Measurements from ENCODE around the gene CGREF1. TPM values are rescaled to one million over a fixed set of nuclear protein-coding genes. Genes with fewer than 3 reads are reported as not detected.

CGREF1 gene
- total RNA-seq, 2 donors from 2014 or later = 1.3 to 3.1 TPM

GRCh38 chr2:27069961-27070618 is 48.8 kb downstream of the CGREF1 start:
- H3K4me1 ChIP-seq = peaks cover 25% of the 10 kb centered on the region
- H3K27ac ChIP-seq = peak overlapping the region; percentile 95
- peaks cover 4% of the 10 kb centered on the region for H3K36me3 ChIP-seq

GRCh38 chr2:27069436-27069835 is 49.5 kb downstream of the CGREF1 start:
- Histone ChIP-seq H3K27ac (no peak overlapping the region), H3K4me3 (no peak overlapping the region), H3K27me3 (no peaks in the 10 kb centered on the region), H3K9ac (ENCODE audit: low read depth in 2 of 2, low read length in 2 of 2) (no peak overlapping the region), H3K9me3 (no peaks in the 10 kb centered on the region), H3K36me3 (peaks cover 4% of the 10 kb centered on the region), H3K4me1 (peaks cover 19% of the 10 kb centered on the region)
- TF ChIP-seq, protein P1, sequence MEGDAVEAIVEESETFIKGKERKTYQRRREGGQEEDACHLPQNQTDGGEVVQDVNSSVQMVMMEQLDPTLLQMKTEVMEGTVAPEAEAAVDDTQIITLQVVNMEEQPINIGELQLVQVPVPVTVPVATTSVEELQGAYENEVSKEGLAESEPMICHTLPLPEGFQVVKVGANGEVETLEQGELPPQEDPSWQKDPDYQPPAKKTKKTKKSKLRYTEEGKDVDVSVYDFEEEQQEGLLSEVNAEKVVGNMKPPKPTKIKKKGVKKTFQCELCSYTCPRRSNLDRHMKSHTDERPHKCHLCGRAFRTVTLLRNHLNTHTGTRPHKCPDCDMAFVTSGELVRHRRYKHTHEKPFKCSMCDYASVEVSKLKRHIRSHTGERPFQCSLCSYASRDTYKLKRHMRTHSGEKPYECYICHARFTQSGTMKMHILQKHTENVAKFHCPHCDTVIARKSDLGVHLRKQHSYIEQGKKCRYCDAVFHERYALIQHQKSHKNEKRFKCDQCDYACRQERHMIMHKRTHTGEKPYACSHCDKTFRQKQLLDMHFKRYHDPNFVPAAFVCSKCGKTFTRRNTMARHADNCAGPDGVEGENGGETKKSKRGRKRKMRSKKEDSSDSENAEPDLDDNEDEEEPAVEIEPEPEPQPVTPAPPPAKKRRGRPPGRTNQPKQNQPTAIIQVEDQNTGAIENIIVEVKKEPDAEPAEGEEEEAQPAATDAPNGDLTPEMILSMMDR (IDR thresholded peaks at IDR 0.05) = no peak
- intact Hi-C loops (cut with DNase I) = no loop called here
- DNase-seq = no peak

More at GRCh38 chr2:27069961-27070618, 48.8 kb downstream of the CGREF1 start:
- H3K9ac ChIP-seq (ENCODE audit: low read depth in 2 of 2, low read length in 2 of 2) = peak overlapping the region in 1 of 2 donors; percentile 97
- no peaks in the 10 kb centered on the region for H3K9me3 ChIP-seq
- TF ChIP-seq, protein P1 (IDR thresholded peaks at IDR 0.05) = no peak
- no peak for DNase-seq
- peak overlapping the region; percentile 77 for H3K4me3 ChIP-seq
- H3K27me3 ChIP-seq = no peaks in the 10 kb centered on the region
- intact Hi-C loops (cut with DNase I) = no loop called here

DNA sequence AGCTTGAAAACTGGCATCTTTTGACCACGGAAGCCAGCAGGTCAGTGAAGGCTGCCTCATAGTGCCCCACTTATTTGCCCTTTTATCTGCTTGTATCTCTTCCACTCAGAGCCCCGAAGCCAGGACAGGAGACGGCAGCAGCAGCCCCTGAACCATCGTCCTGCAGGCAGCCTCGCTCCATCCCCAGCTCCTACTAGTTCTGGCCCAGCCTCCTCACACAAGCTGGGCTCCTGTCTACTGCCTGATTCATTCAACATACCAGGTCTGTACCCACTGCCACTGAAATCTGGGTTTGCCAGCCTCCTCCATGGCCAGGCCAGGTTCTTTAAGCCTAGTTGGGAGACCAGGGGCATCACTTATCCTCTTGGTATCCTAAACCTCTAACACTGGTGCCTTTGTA is 51.5 kb downstream of the CGREF1 start:
- Histone ChIP-seq H3K9ac (ENCODE audit: low read depth in 2 of 2, low read length in 2 of 2) (no peak overlapping the region), H3K4me1 (peaks cover 18% of the 10 kb centered on the region), H3K9me3 (no peaks in the 10 kb centered on the region), H3K27ac (no peak overlapping the region), H3K27me3 (no peaks in the 10 kb centered on the region), H3K36me3 (peaks cover 4% of the 10 kb centered on the region), H3K4me3 (no peak overlapping the region)
- TF ChIP-seq, protein P1 (IDR thresholded peaks at IDR 0.05) = no peak
- no peak for DNase-seq
- intact Hi-C loops (cut with DNase I) = no loop called here

GRCh38 chr2:27065128-27065527 is 53.8 kb downstream of the CGREF1 start:
- no peak overlapping the region for H3K27ac ChIP-seq

DNA sequence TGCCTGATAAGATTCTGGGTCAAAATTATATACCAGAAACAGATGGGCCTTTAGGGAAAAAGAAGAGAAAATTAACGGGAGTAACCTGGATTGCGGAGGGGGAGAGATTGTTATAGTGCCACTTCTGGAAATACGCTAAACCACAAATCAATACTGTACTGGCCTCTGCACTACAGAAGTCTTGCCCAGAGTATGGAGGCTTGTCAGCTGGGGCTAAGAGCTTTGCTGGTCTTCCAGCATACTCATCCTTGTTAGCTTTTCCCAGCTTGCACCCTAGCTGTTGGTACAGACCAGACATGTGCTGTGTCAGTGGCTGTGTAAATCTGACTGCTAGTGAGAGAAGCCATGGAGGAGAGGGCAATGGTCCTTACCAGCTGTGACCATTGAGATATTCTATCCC is 58.6 kb downstream of the CGREF1 start:
- Histone ChIP-seq H3K36me3 (no peaks in the 10 kb centered on the region), H3K27ac (no peak overlapping the region), H3K4me3 (no peak overlapping the region), H3K27me3 (no peaks in the 10 kb centered on the region), H3K9me3 (no peaks in the 10 kb centered on the region), H3K4me1 (no peaks in the 10 kb centered on the region), H3K9ac (ENCODE audit: low read depth in 2 of 2, low read length in 2 of 2) (no peak overlapping the region)
- TF ChIP-seq, protein P1 (IDR thresholded peaks at IDR 0.05) = no peak
- no peak for DNase-seq
- intact Hi-C loops (cut with DNase I) = no loop called here

More at GRCh38 chr2:27065128-27065527, 53.8 kb downstream of the CGREF1 start:
- H3K27me3 ChIP-seq = no peaks in the 10 kb centered on the region
- intact Hi-C loops (cut with DNase I) = no loop called here
- TF ChIP-seq, protein P1 (IDR thresholded peaks at IDR 0.05) = no peak
- H3K9me3 ChIP-seq = no peaks in the 10 kb centered on the region
- H3K9ac ChIP-seq (ENCODE audit: low read depth in 2 of 2, low read length in 2 of 2) = no peak overlapping the region
- H3K4me1 ChIP-seq = peaks cover 9% of the 10 kb centered on the region
- no peak for DNase-seq
- peaks cover 4% of the 10 kb centered on the region for H3K36me3 ChIP-seq
- no peak overlapping the region for H3K4me3 ChIP-seq

All from colonic mucosa (tissue), 4 donors.